Measurements from ENCODE around the gene RILP. TPM values are rescaled to one million over a fixed set of nuclear protein-coding genes. Genes with fewer than 3 reads are reported as not detected.
"Not testable (repeated sequence)": the region's sequence is repeated elsewhere in the genome, so short reads cannot be mapped to it uniquely, and the experiment has no call there.

RILP gene
- total RNA-seq, 1 donor from 2014 or later, result 41.5 TPM

DNA sequence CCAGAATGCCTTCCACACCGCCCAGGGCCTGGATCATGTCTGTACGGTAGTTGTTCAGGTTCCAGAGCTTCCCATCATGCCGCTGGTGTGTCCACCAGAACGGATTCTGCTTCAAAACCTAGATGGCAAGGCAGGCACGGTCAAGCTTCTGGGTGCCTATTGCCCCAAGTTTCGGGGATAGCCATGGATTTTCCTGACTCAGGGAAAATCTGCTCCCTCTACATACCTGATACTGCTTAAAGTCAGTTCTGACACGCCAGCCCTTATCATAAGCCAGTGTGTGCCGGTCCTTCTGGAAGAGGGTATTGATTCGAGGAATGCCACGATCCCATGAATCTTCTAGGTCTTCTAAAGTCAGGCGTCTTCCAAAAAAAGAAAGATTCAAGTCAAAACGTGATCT is 11.4 kb upstream of the RILP start:
- no peaks in the 10 kb centered on the region for H3K4me1 ChIP-seq
- DNase-seq, result no peak
- H3K9me3 ChIP-seq, result no peaks in the 10 kb centered on the region
- H3K36me3 ChIP-seq, result peaks cover 100% of the 10 kb centered on the region
- TF ChIP-seq, protein P1, sequence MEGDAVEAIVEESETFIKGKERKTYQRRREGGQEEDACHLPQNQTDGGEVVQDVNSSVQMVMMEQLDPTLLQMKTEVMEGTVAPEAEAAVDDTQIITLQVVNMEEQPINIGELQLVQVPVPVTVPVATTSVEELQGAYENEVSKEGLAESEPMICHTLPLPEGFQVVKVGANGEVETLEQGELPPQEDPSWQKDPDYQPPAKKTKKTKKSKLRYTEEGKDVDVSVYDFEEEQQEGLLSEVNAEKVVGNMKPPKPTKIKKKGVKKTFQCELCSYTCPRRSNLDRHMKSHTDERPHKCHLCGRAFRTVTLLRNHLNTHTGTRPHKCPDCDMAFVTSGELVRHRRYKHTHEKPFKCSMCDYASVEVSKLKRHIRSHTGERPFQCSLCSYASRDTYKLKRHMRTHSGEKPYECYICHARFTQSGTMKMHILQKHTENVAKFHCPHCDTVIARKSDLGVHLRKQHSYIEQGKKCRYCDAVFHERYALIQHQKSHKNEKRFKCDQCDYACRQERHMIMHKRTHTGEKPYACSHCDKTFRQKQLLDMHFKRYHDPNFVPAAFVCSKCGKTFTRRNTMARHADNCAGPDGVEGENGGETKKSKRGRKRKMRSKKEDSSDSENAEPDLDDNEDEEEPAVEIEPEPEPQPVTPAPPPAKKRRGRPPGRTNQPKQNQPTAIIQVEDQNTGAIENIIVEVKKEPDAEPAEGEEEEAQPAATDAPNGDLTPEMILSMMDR (IDR thresholded peaks at IDR 0.05), result no peak
- H3K27ac ChIP-seq, result no peak overlapping the region
- no peaks in the 10 kb centered on the region for H3K27me3 ChIP-seq (ENCODE audit: low read depth)
- no peak for ATAC-seq
- intact Hi-C loops (cut with DNase I), result no loop called here
- H3K4me3 ChIP-seq, result no peak overlapping the region

DNA sequence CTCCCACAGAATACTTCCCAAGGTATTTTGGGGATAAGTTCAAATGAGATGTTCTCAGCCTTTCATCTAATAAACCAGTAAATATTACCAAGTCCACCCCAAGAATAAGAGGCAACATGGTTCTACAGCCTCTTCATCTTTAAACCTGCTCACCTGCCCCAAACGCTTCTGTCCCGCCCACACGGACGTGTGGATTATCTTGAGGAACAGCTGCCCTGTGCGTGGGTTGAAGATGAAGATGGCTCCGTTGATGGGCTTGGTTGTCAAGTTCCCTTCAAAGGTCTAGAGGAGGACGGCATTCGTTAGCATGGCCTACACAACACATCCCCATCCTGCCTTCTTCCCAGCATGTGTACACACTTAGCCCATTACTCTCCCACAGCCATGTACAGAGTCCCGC is 8.4 kb upstream of the RILP start:
- Histone ChIP-seq H3K4me3 (no peak overlapping the region), H3K9me3 (no peaks in the 10 kb centered on the region), H3K36me3 (peaks cover 100% of the 10 kb centered on the region), H3K4me1 (no peaks in the 10 kb centered on the region), H3K27ac (no peak overlapping the region), H3K27me3 (ENCODE audit: low read depth) (no peaks in the 10 kb centered on the region)
- ATAC-seq, result no peak
- TF ChIP-seq, protein P1 (IDR thresholded peaks at IDR 0.05), result no peak
- peak; percentile 14 for DNase-seq
- intact Hi-C loops (cut with DNase I), result no loop called here

DNA sequence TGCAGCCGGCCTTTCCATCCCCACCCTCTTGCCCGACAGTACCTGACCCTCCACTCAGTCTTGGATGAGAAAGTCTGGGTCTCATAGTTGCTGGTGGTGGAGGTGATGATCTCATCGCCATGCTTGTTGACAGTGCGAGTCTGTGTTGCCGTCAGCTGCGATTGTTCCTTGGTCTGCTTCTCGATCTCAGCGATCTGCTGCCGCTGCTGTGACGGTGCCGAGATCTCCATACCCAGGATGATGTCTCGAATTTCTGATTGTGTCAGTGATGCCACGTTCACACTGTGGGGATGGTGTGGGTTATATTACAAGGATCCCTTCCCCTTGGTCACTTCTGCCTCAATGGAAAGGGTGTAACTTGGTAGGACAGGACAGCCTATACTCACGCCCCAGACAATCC is 4.1 kb upstream of the RILP start:
- ATAC-seq (no peak), DNase-seq (no peak)
- no peak overlapping the region for H3K27ac ChIP-seq
- H3K27me3 ChIP-seq (ENCODE audit: low read depth), result no peaks in the 10 kb centered on the region
- no peak overlapping the region for H3K4me3 ChIP-seq
- H3K36me3 ChIP-seq, result peaks cover 86% of the 10 kb centered on the region
- TF ChIP-seq, protein P1 (IDR thresholded peaks at IDR 0.05), result no peak
- H3K4me1 ChIP-seq, result peaks cover 16% of the 10 kb centered on the region
- intact Hi-C loops (cut with DNase I), result no loop called here
- no peaks in the 10 kb centered on the region for H3K9me3 ChIP-seq

DNA sequence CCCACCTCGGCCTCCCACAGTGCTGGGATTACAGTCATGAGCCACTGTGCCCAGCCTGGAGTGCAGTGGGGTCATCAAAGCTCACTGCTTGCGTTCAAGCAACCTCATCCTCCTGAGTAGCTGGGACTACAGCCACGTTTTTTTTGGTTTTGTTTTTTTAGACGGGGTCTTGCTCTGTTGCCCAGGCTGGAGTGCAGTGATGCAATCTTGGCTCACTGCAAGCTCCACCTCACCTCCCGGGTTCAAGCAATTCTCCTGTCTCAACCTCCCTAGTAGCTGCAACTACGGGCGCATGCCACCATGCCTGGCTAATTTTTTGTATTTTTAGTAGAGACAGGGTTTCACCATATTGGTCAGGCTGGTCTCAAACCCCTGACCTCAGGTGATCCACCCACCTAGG is 3.1 kb upstream of the RILP start:
- H3K9me3 ChIP-seq; H3K27ac ChIP-seq; H3K27me3 ChIP-seq (ENCODE audit: low read depth); intact Hi-C loops (cut with DNase I); ATAC-seq; H3K4me3 ChIP-seq: not testable (repeated sequence)
- Histone ChIP-seq H3K36me3 (peaks cover 76% of the 10 kb centered on the region), H3K4me1 (peaks cover 24% of the 10 kb centered on the region)
- peak; percentile 14 for DNase-seq

DNA sequence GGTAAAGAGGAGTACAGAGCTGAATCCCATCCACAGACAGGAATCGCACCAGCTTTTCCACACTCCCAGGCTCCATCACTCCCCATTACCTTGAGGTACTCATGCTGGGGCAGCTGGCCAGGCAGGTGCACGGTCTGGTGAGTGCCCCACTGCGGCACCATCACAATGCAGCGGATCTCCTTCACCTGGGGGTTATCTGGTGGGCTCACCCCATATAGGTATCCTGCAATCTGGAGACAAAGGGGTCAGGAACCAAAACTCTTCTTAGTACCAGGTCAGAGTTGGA is 1.8 kb upstream of the RILP start:
- H3K36me3 ChIP-seq, result peaks cover 64% of the 10 kb centered on the region
- DNase-seq, result peak; percentile 14
- H3K4me3 ChIP-seq, result no peak overlapping the region
- TF ChIP-seq, protein P1 (IDR thresholded peaks at IDR 0.05), result no peak
- no peak overlapping the region for H3K27ac ChIP-seq
- H3K4me1 ChIP-seq, result peaks cover 37% of the 10 kb centered on the region
- H3K9me3 ChIP-seq, result no peaks in the 10 kb centered on the region
- intact Hi-C loops (cut with DNase I), result no loop called here
- ATAC-seq, result no peak
- H3K27me3 ChIP-seq (ENCODE audit: low read depth), result no peaks in the 10 kb centered on the region

DNA sequence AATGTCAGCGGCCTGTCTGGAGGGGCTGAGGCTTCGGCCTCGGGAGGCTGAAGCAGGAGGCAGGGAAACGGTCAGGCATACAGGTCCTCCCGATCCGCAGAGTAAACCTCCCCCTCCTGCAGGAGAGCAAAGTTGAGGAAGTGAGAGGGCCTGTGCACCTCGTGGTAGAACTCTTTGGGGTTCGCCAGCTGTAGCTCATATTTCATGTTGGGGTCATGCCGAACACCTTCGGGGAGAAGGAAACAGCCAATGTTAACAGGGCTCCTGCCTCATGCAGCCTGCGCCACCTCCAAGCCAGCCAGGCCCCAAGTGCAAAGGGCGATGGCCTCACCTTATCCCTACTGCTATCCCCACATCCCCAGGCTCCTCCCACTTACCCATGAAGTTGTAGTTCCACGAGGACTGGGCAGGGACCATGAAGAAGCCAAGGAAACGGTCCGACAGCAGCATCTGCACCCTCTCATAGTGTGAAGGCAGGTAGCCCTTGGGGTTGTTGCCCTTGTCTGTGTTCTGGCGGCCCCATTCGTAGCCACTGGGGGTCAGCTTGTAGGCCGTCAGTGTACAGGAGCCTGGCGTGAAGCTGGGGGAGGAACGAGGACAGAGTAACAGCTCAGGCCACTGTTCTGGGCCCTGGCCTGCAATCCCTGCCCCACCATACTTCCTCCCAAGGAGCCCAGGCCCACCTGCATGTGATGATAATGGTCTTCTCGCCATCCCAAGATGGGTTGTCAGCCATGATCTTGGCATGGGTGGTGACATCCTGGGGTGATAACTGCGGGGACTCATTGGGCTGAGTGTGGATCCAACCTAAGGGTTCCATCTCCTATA is 1.3 kb upstream of the RILP start:
- peak; percentile 47 for DNase-seq
- TF ChIP-seq, protein P1 (IDR thresholded peaks at IDR 0.05), result no peak

More for the DNA sequence above, 1.3 kb upstream of the RILP start:
- no peaks in the 10 kb centered on the region for H3K9me3 ChIP-seq
- no peak for ATAC-seq
- peak overlapping the region; percentile 99 for H3K27ac ChIP-seq
- H3K4me1 ChIP-seq, result peaks cover 43% of the 10 kb centered on the region
- peaks cover 62% of the 10 kb centered on the region for H3K36me3 ChIP-seq
- intact Hi-C loops (cut with DNase I), result no loop called here
- no peaks in the 10 kb centered on the region for H3K27me3 ChIP-seq (ENCODE audit: low read depth)
- no peak overlapping the region for H3K4me3 ChIP-seq

Data from lower lobe of right lung (tissue), 2 donors.